Ishikawa (cell line): ENCODE measurements around the gene SDK2.

Experiments
- CEBPB ChIP-seq: IDR thresholded peaks from 2 replicates; pipeline ENCODE4 v1.6.1; 2012
- CREB1 ChIP-seq: IDR thresholded peaks from 2 replicates; pipeline ENCODE4 v1.6.1; 2012; ENCODE audit warnings: low read depth
- EGR1 ChIP-seq: IDR thresholded peaks from 2 replicates; pipeline ENCODE4 v1.6.1; 2012
- EP300 ChIP-seq: IDR thresholded peaks from 2 replicates; pipeline ENCODE4 v1.6.1; 2012; ENCODE audit warnings: borderline replicate concordance
- FOXM1 ChIP-seq: IDR thresholded peaks from 2 replicates; pipeline ENCODE4 v1.6.1; 2012; ENCODE audit warnings: low read depth, borderline replicate concordance
- NFIC ChIP-seq: IDR thresholded peaks from 2 replicates; pipeline ENCODE4 v1.6.1; 2012
- RAD21 ChIP-seq: IDR thresholded peaks from 2 replicates; pipeline ENCODE4 v1.6.1; 2012; ENCODE audit warnings: low read depth
- REST ChIP-seq: IDR thresholded peaks from 2 replicates; pipeline ENCODE4 v1.6.1; 2012; ENCODE audit warnings: low read depth, mild to moderate bottlenecking
- TAF1 ChIP-seq: IDR thresholded peaks from 2 replicates; pipeline ENCODE4 v1.6.1; 2012; ENCODE audit warnings: low read depth, mild to moderate bottlenecking
- TCF12 ChIP-seq: IDR thresholded peaks from 2 replicates; pipeline ENCODE4 v1.6.1; 2012; ENCODE audit warnings: low read depth
- TEAD4 ChIP-seq: IDR thresholded peaks from 2 replicates; pipeline ENCODE4 v1.6.1; 2012
- USF1 ChIP-seq: IDR thresholded peaks from 2 replicates; pipeline ENCODE4 v1.6.1; 2012
- YY1 ChIP-seq: IDR thresholded peaks from 2 replicates; pipeline ENCODE4 v1.6.1; 2012; ENCODE audit warnings: low read depth
- ZBTB7A ChIP-seq: IDR thresholded peaks from 2 replicates; pipeline ENCODE4 v1.6.1; 2012; ENCODE audit warnings: low read depth
- TF ChIP-seq, protein P1 (sequence below): IDR thresholded peaks from 2 replicates; pipeline ENCODE4 v1.6.1; 2012

SDK2 gene

GRCh38 chr17:73342541-73343167 lies 301.6 kb downstream of the SDK2 start:
- TF ChIP-seq USF1, result no peak
- peak; percentile 50; the same call in 1 of the 2 replicates for TF ChIP-seq ZBTB7A
- TF ChIP-seq RAD21, result peak; percentile 12; the same call in 1 of the 2 replicates

DNA sequence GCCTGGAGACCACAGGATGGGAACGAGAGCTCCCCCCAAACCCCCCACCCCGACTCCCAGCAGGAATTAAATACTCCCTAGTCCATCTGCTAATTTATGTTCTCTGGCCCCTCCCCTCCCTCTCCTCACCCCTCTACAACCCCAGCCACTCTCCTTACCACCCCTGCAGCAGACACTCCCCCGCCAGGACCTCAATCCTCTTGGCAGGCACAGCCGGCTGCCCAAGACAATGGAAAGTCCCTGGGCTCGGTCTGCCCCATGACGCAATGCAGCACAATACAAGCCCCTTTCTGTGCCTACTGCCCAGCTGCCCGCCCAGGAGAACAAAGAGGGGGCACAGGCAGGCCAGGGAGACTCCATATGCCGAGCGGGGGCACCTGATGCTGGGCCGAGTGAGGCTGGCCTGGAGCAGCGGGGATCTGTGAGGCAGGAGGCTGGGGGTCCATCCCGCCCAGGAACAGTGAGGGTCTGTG lies 302.2 kb downstream of the SDK2 start:
- TF ChIP-seq, protein P1, sequence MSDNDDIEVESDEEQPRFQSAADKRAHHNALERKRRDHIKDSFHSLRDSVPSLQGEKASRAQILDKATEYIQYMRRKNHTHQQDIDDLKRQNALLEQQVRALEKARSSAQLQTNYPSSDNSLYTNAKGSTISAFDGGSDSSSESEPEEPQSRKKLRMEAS, result no peak; the same call in 1 of the 2 replicates
- peak; percentile 100 for TF ChIP-seq ZBTB7A
- TF ChIP-seq YY1, result no peak
- peak; percentile 15; the same call in 1 of the 2 replicates for TF ChIP-seq RAD21
- TF ChIP-seq EP300, result peak; percentile 92
- TF ChIP-seq FOXM1, result peak; percentile 77; the same call in 1 of the 2 replicates
- peak; percentile 40; the same call in 1 of the 2 replicates for TF ChIP-seq CREB1
- no peak for TF ChIP-seq USF1
- peak; percentile 80 for TF ChIP-seq NFIC
- peak; percentile 34; the same call in 1 of the 2 replicates for TF ChIP-seq TEAD4
- TF ChIP-seq CEBPB, result peak; percentile 97
- TF ChIP-seq EGR1, result peak; percentile 63
- TF ChIP-seq TCF12, result peak; percentile 92

DNA sequence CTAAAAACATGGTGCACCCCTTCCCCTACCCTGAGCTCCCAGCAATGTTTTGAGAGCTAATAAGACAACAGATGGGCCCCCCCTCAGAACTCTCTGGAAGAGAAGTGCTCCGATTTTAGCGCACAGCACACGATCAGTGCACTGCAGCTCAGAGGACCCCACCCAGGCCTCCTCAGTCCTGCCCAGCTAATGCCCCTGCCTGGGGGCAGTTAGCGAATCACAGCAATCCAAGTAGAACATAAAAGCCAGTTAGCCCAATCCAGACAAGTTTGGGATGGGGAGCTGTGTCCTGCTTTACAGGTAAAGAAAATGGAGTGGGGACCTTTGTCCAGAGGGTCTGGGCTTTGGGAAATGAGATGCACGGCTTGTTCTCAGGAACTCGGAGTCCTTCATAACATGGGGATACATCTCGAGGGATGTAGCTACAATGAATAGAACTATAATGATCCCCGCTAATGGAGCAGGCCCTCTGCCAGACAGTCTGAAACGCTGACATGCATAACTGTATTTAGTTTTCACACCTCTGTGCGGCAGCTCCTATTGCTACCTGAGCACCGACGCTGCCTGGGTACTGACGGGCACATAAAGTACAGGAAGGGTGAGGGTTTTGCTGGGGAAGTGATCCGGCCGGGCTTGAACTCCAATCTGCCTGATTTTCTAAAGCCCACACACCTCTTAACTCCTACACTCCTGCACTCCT lies 302.7 kb downstream of the SDK2 start:
- TF ChIP-seq RAD21 (peak; percentile 8; the same call in 1 of the 2 replicates), NFIC (no peak), USF1 (no peak), REST (no peak), CEBPB (no peak), EGR1 (no peak), FOXM1 (no peak), ZBTB7A (no peak), TEAD4 (no peak), CREB1 (no peak), EP300 (no peak)
- TF ChIP-seq, protein P1, result peak; percentile 45

GRCh38 chr17:73340093-73340596 lies 304.1 kb downstream of the SDK2 start:
- TF ChIP-seq FOXM1 (no peak), ZBTB7A (no peak), CEBPB (peak; percentile 89), CREB1 (no peak)

DNA sequence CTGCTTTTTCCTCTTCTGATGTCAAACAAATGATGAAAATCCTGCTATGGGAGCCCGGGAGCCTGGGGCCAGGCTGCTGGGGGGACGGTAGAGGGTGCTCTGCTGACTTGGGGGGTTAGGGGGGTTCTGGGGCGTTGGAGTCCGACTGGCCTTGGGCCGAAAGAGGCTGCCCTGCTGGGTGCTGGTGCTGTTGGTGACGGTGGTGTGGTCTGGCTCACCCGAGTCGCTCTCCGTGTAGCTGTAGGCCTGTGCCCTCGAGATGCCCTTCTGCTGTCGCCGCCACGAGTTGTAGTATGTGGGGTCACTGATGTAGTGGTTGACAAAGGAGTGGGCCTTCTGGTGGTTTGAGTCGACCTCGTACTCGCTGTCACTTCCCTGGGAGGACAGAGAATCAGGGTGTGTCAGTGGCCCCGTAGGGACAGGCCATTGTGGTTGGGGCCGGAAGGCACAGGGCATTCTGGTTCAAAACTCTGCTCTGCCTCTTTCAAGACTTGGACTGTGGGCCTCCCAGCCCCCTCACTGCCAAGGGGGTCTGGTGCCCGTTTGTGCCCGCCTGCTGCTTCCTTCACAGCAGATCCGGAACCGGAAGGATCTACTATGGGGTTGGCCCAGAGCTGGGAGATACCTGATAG lies 305.6 kb downstream of the SDK2 start:
- TF ChIP-seq CREB1, result no peak
- TF ChIP-seq EGR1, result no peak
- no peak for TF ChIP-seq TEAD4
- no peak for TF ChIP-seq YY1
- no peak for TF ChIP-seq FOXM1
- no peak for TF ChIP-seq TCF12
- TF ChIP-seq, protein P1, result no peak

- TF ChIP-seq FOXM1, result no peak
- TF ChIP-seq RAD21, result no peak
- TF ChIP-seq TCF12, result no peak
- TF ChIP-seq, protein P1, result no peak
- TF ChIP-seq EP300, result no peak
- TF ChIP-seq USF1, result no peak
- no peak for TF ChIP-seq CEBPB
- no peak for TF ChIP-seq EGR1
- no peak for TF ChIP-seq REST
- TF ChIP-seq TEAD4, result no peak
- no peak for TF ChIP-seq NFIC
- no peak for TF ChIP-seq YY1
- TF ChIP-seq TAF1, result no peak
- TF ChIP-seq CREB1, result no peak
- no peak for TF ChIP-seq ZBTB7A
Observed at GRCh38 chr17:73338050-73338521, 306.2 kb downstream of the SDK2 start.
